Measurements from ENCODE around the gene NDUFAF8.

The NDUFAF8 gene

DNA sequence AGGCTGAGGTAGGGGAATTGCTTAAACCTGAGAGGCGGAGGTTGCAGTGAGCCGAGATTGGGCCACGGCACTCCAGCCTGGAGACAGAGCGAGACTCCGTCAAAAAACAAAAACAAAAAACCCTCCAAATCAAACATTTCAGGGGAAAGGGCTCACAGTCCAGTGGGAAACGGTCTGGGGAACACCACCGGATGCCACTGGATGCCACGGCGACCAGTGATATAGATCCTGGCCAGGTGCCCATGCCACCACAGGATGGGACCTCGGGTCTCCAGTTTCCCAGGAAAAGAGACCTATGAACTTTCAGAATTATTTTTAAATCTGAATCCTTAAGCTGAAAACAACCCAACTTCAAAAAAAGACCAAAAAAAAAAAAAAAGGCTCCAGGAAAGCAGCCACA, 28.7 kb upstream of the NDUFAF8 start:
- H3K9me3 ChIP-seq (ENCODE audit: control insufficient read depth in 5 of 5, low read length in 5 of 5), result no peaks in the 10 kb centered on the region
- no peaks in the 10 kb centered on the region for H3K27me3 ChIP-seq (ENCODE audit: control insufficient read depth in 5 of 5, insufficient read depth in 4 of 5, low read length in 5 of 5)
- no peak overlapping the region for H3K4me3 ChIP-seq (ENCODE audit: low read depth in 1 of 5, low read length in 5 of 5)
- H3K27ac ChIP-seq (ENCODE audit: low read depth, low read length), result no peak overlapping the region
- H3K36me3 ChIP-seq (ENCODE audit: control insufficient read depth in 5 of 5, insufficient read depth in 5 of 5, low read length in 5 of 5), result peaks cover 0 to 11% (median 2%) of the 10 kb centered on the region in 5 donors
- H3K9ac ChIP-seq (ENCODE audit: low read length in 5 of 5), result no peak overlapping the region
- H3K4me1 ChIP-seq (ENCODE audit: control insufficient read depth in 5 of 5, insufficient read depth in 5 of 5, low read length in 5 of 5), result peaks cover 0 to 9% (median 4%) of the 10 kb centered on the region in 5 donors

DNA sequence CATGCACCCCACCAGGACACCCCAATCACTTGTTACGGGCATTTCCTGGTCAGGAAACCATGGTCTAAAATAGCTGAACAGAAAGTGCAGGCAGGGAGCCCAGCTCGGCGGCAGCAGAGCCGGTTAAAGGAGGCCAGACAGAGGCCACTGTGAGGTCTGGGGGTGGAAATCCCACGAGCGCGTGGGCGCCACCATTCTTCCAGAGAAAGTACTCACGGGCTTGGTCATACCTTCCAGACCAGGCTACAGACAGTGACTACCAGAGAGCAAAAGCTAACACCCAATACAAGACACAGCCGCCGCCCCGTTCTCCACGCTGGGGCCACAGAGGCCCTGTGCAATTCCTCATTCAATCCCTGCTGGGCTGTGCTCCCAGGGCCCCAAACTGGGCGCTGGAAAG, 28.2 kb upstream of the NDUFAF8 start:
- Histone ChIP-seq H3K27me3 (ENCODE audit: control insufficient read depth in 5 of 5, insufficient read depth in 4 of 5, low read length in 5 of 5) (no peaks in the 10 kb centered on the region), H3K9ac (ENCODE audit: low read length in 5 of 5) (no peak overlapping the region), H3K4me1 (ENCODE audit: control insufficient read depth in 5 of 5, insufficient read depth in 5 of 5, low read length in 5 of 5) (peaks cover 0 to 9% (median 4%) of the 10 kb centered on the region in 5 donors), H3K4me3 (ENCODE audit: low read depth in 1 of 5, low read length in 5 of 5) (no peak overlapping the region), H3K9me3 (ENCODE audit: control insufficient read depth in 5 of 5, low read length in 5 of 5) (no peaks in the 10 kb centered on the region), H3K27ac (ENCODE audit: low read depth, low read length) (no peak overlapping the region), H3K36me3 (ENCODE audit: control insufficient read depth in 5 of 5, insufficient read depth in 5 of 5, low read length in 5 of 5) (peaks cover 0 to 11% (median 2%) of the 10 kb centered on the region in 5 donors)

DNA sequence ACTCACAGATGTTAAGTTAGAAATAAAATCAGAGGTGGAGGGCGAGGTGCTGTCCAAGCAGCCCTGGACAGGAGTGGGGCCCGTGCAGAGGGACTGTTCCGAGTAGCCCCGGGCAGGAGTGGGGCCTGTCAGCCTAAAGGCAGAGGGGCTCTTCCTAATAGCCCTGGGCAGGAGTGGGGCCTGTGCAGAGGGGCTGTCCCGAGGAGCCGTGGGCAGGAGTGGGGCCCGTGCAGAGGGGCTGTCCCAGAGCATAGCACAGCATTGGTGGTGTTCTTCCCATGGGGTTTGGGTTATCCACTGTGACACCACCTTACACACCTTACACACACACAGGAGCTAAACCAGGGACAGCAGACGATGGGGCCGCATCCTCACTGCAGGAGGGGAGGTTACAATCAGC, 26.8 kb upstream of the NDUFAF8 start:
- Histone ChIP-seq H3K36me3 (ENCODE audit: control insufficient read depth in 5 of 5, insufficient read depth in 5 of 5, low read length in 5 of 5) (peaks cover 0 to 6% (median 0%) of the 10 kb centered on the region in 5 donors), H3K9ac (ENCODE audit: low read length in 5 of 5) (no peak overlapping the region), H3K9me3 (ENCODE audit: control insufficient read depth in 5 of 5, low read length in 5 of 5) (no peaks in the 10 kb centered on the region), H3K4me1 (ENCODE audit: control insufficient read depth in 5 of 5, insufficient read depth in 5 of 5, low read length in 5 of 5) (peaks cover 0 to 9% (median 0%) of the 10 kb centered on the region in 5 donors), H3K4me3 (ENCODE audit: low read depth in 1 of 5, low read length in 5 of 5) (no peak overlapping the region), H3K27ac (ENCODE audit: low read depth, low read length) (no peak overlapping the region), H3K27me3 (ENCODE audit: control insufficient read depth in 5 of 5, insufficient read depth in 4 of 5, low read length in 5 of 5) (no peaks in the 10 kb centered on the region)

DNA sequence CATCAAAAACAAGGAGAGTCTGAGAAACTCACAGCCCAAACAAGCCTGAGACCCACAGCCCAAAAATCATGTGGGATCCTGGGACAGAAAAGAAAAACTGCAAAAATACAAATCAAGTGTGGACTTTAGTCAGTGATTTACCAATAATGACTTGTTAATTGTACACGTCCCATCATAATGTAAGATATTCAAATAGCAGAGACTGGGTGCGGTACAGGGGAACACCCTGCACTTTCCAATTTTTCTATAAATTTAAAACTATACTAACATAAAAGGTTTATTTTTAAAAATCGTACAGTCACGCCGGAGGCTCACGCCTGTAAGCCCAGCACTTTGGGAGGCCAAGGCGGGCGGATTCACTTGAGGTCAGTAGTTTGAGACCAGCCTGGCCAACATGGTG, 25.1 kb upstream of the NDUFAF8 start:
- no peak overlapping the region for H3K27ac ChIP-seq (ENCODE audit: low read depth, low read length)
- no peak overlapping the region for H3K4me3 ChIP-seq (ENCODE audit: low read depth in 1 of 5, low read length in 5 of 5)
- peaks cover 0 to 9% (median 0%) of the 10 kb centered on the region in 5 donors for H3K4me1 ChIP-seq (ENCODE audit: control insufficient read depth in 5 of 5, insufficient read depth in 5 of 5, low read length in 5 of 5)

DNA sequence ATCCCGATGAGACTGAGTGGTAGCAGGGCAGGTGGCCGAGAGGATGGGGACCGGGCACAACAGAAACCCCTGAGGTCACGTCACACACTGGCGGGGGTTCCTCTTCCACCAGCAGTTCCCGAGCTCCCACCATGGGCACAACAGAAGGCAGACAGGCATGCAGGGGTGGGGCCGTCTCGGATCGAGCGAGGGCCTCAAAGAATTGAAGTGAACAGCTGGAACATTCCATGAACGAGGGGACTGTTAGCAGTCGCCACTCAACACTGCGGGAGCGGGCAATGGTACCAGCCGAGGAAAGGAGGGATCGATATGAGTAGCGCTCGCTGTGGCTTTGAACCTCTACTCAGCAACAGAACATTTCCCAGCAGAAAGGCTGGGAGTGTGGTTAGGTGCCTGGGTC, 21.6 kb upstream of the NDUFAF8 start:
- Histone ChIP-seq H3K27me3 (ENCODE audit: control insufficient read depth in 5 of 5, insufficient read depth in 4 of 5, low read length in 5 of 5) (no peaks in the 10 kb centered on the region), H3K9ac (ENCODE audit: low read length in 5 of 5) (no peak overlapping the region), H3K9me3 (ENCODE audit: control insufficient read depth in 5 of 5, low read length in 5 of 5) (no peaks in the 10 kb centered on the region), H3K4me1 (ENCODE audit: control insufficient read depth in 5 of 5, insufficient read depth in 5 of 5, low read length in 5 of 5) (peaks cover 3 to 15% (median 12%) of the 10 kb centered on the region in 5 donors), H3K4me3 (ENCODE audit: low read depth in 1 of 5, low read length in 5 of 5) (no peak overlapping the region), H3K27ac (ENCODE audit: low read depth, low read length) (no peak overlapping the region), H3K36me3 (ENCODE audit: control insufficient read depth in 5 of 5, insufficient read depth in 5 of 5, low read length in 5 of 5) (peaks cover 0 to 13% (median 4%) of the 10 kb centered on the region in 5 donors)

More for the DNA sequence above, 25.1 kb upstream of the NDUFAF8 start:
- Histone ChIP-seq H3K9me3 (ENCODE audit: control insufficient read depth in 5 of 5, low read length in 5 of 5) (no peaks in the 10 kb centered on the region), H3K36me3 (ENCODE audit: control insufficient read depth in 5 of 5, insufficient read depth in 5 of 5, low read length in 5 of 5) (peaks cover 0 to 3% (median 0%) of the 10 kb centered on the region in 5 donors), H3K9ac (ENCODE audit: low read length in 5 of 5) (no peak overlapping the region), H3K27me3 (ENCODE audit: control insufficient read depth in 5 of 5, insufficient read depth in 4 of 5, low read length in 5 of 5) (no peaks in the 10 kb centered on the region)

DNA sequence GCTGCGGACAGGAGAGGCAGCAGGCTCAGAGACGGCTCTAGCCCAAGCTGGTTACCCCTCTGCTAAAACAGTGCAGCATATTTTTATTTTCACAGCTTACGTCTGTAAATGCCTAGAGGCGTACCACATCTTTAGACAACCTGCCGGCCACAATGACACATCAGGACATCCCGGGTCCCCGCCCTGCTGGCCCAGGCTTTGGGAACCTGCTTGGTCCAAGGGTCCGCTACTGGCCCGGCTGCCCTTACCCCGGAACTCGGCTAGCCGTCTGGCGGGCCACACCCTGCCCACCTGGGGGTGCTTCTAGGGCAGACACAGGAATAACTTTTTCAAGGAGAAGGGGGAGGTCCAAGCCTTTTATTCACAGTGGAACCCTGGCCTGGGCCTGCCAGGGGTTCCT, 20.7 kb upstream of the NDUFAF8 start:
- H3K4me3 ChIP-seq (ENCODE audit: low read depth in 1 of 5, low read length in 5 of 5), result no peak overlapping the region
- H3K36me3 ChIP-seq (ENCODE audit: control insufficient read depth in 5 of 5, insufficient read depth in 5 of 5, low read length in 5 of 5), result peaks cover 0 to 13% (median 4%) of the 10 kb centered on the region in 5 donors
- no peak overlapping the region for H3K27ac ChIP-seq (ENCODE audit: low read depth, low read length)
- peaks cover 3 to 21% (median 17%) of the 10 kb centered on the region in 5 donors for H3K4me1 ChIP-seq (ENCODE audit: control insufficient read depth in 5 of 5, insufficient read depth in 5 of 5, low read length in 5 of 5)
- no peak overlapping the region for H3K9ac ChIP-seq (ENCODE audit: low read length in 5 of 5)
- no peaks in the 10 kb centered on the region for H3K27me3 ChIP-seq (ENCODE audit: control insufficient read depth in 5 of 5, insufficient read depth in 4 of 5, low read length in 5 of 5)
- H3K9me3 ChIP-seq (ENCODE audit: control insufficient read depth in 5 of 5, low read length in 5 of 5), result no peaks in the 10 kb centered on the region

DNA sequence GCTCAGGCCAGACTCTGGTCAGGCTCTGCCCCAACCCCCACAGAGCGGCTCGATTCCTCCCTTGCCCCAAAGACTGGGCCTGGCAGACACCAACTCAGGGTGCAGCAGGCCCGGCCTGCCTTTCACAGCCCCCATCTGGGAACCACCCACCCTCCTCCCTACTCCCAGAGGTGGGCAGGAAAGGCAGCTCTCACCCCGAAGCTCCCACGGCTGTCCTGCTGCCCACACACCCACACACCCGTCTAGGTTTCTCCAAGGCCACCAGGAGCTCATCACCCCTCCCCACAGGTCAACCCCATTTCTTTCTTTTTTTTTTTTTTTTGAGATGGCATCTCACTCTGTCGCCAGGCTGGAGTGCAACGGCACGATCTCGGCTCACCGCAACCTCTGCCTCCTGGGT, 20.1 kb upstream of the NDUFAF8 start:
- Histone ChIP-seq H3K4me1 (ENCODE audit: control insufficient read depth in 5 of 5, insufficient read depth in 5 of 5, low read length in 5 of 5) (peaks cover 7 to 27% (median 20%) of the 10 kb centered on the region in 5 donors), H3K27ac (ENCODE audit: low read depth, low read length) (no peak overlapping the region), H3K27me3 (ENCODE audit: control insufficient read depth in 5 of 5, insufficient read depth in 4 of 5, low read length in 5 of 5) (no peaks in the 10 kb centered on the region), H3K9ac (ENCODE audit: low read length in 5 of 5) (no peak overlapping the region), H3K9me3 (ENCODE audit: control insufficient read depth in 5 of 5, low read length in 5 of 5) (no peaks in the 10 kb centered on the region), H3K36me3 (ENCODE audit: control insufficient read depth in 5 of 5, insufficient read depth in 5 of 5, low read length in 5 of 5) (peaks cover 0 to 13% (median 4%) of the 10 kb centered on the region in 5 donors), H3K4me3 (ENCODE audit: low read depth in 1 of 5, low read length in 5 of 5) (no peak overlapping the region)

DNA sequence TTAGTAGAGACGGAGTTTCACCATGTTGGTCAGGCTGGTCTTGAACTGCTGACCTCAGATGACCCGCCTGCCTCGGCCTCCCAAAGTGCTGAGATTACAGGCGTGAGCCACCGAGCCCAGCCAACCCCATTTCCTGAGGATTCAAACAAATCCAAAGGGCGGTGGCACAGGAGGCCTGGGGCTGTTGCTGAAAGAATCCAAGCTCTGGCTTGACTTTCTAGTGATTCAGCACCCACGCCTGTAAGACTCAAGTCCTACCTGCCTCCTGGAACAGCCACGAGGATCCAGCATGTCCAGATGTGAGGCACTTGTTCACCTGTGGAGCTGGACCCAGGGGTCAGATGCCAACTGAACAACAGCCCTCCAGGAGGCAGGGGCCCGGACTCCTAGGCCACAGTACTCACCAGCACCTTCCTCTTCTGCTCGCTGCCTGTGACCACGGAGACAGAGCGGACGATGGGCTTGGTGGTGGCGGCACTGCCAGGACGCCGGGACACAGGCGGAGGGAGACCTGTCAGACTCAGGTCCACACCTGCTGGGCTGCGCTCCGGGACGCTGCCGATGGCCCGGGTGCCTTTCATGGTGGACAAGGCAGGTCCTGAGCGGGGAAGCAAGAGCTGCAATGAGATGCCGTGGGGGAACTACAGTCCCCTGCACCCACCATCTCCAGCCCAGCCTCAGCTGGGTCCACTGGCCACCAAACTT, 19.5 kb upstream of the NDUFAF8 start:
- H3K9me3 ChIP-seq (ENCODE audit: control insufficient read depth in 5 of 5, low read length in 5 of 5), result no peaks in the 10 kb centered on the region
- H3K27ac ChIP-seq (ENCODE audit: low read depth, low read length), result no peak overlapping the region
- H3K27me3 ChIP-seq (ENCODE audit: control insufficient read depth in 5 of 5, insufficient read depth in 4 of 5, low read length in 5 of 5), result no peaks in the 10 kb centered on the region
- H3K36me3 ChIP-seq (ENCODE audit: control insufficient read depth in 5 of 5, insufficient read depth in 5 of 5, low read length in 5 of 5), result peaks cover 0 to 13% (median 4%) of the 10 kb centered on the region in 5 donors
- peaks cover 7 to 27% (median 20%) of the 10 kb centered on the region in 5 donors for H3K4me1 ChIP-seq (ENCODE audit: control insufficient read depth in 5 of 5, insufficient read depth in 5 of 5, low read length in 5 of 5)
- H3K4me3 ChIP-seq (ENCODE audit: low read depth in 1 of 5, low read length in 5 of 5), result no peak overlapping the region
- no peak overlapping the region for H3K9ac ChIP-seq (ENCODE audit: low read length in 5 of 5)

DNA sequence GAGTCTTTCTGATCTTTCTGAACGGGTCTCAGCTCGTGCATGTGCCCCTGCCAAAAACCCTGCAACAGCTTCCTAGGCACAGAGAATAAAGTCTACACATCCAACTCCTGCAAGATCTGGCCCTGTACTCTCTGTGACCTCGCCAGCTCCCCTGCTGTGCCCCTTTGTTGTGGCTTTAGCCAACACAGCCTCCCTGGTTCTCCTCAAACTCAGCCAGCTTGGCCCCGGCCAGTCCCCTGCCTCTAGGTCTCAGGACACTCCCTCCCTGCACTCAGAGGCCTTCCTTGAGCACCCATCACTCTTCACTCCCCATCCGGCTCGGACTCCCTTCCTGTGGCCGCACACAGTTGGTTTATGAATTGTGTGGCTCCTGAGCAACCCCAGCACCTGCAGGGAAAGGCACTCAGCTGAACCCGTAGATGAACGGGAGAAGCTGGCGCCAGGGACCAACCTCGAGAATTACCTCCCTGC, 17.7 kb upstream of the NDUFAF8 start:
- H3K27me3 ChIP-seq (ENCODE audit: control insufficient read depth in 5 of 5, insufficient read depth in 4 of 5, low read length in 5 of 5), result no peaks in the 10 kb centered on the region
- H3K9ac ChIP-seq (ENCODE audit: low read length in 5 of 5), result peak overlapping the region in 1 of 5 donors; percentile 71
- peaks cover 0 to 13% (median 4%) of the 10 kb centered on the region in 5 donors for H3K36me3 ChIP-seq (ENCODE audit: control insufficient read depth in 5 of 5, insufficient read depth in 5 of 5, low read length in 5 of 5)
- H3K9me3 ChIP-seq (ENCODE audit: control insufficient read depth in 5 of 5, low read length in 5 of 5), result no peaks in the 10 kb centered on the region
- H3K4me1 ChIP-seq (ENCODE audit: control insufficient read depth in 5 of 5, insufficient read depth in 5 of 5, low read length in 5 of 5), result peaks cover 7 to 27% (median 20%) of the 10 kb centered on the region in 5 donors
- H3K27ac ChIP-seq (ENCODE audit: low read depth, low read length), result no peak overlapping the region
- H3K4me3 ChIP-seq (ENCODE audit: low read depth in 1 of 5, low read length in 5 of 5), result peak overlapping the region in 2 of 5 donors; percentile 70 to 74

DNA sequence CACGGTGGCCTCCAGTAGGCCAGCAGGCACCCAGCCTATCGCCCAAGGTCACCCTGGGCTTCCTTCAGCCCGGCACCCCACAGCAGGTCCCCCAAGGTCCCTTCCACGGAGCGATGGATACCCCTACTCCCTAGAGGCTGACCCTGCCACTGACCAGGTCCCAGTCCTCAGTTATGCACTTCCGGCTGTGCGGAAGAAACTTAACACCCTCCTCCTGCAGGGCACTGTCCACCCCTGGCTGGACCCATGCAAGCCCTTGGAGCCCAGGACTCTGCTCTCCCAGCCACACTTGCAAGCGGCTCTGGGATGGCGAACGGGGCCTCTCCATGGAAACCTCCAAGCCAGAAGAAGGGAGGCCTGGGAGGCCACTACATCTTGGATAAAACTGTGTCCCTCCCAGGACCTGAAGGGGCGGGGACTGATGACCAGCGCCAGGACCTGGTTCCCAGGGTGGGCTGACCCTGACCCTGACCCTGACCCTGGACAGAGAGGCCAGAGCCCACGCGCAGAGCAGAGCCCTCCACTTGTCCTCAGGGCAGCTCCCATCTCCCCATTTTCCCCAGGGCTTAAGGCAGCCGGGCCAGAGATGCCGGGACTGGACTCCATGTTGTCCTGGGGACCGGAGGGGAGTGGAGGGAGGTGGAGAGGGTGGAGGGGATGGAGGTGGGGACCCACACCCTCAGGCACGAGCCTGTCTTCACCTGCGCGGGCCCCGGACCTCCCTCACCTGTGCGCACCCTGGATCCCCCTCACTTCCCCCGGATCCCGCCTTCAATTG, 17.1 kb upstream of the NDUFAF8 start:
- Histone ChIP-seq H3K27me3 (ENCODE audit: control insufficient read depth in 5 of 5, insufficient read depth in 4 of 5, low read length in 5 of 5) (no peaks in the 10 kb centered on the region), H3K9ac (ENCODE audit: low read length in 5 of 5) (peak overlapping the region in 4 of 5 donors; percentile 40 to 74 (median 72)), H3K9me3 (ENCODE audit: control insufficient read depth in 5 of 5, low read length in 5 of 5) (peaks cover 0 to 2% (median 0%) of the 10 kb centered on the region in 5 donors), H3K36me3 (ENCODE audit: control insufficient read depth in 5 of 5, insufficient read depth in 5 of 5, low read length in 5 of 5) (peaks cover 0 to 13% (median 4%) of the 10 kb centered on the region in 5 donors), H3K4me1 (ENCODE audit: control insufficient read depth in 5 of 5, insufficient read depth in 5 of 5, low read length in 5 of 5) (peaks cover 7 to 27% (median 20%) of the 10 kb centered on the region in 5 donors), H3K4me3 (ENCODE audit: low read depth in 1 of 5, low read length in 5 of 5) (peak overlapping the region in 4 of 5 donors; percentile 60 to 79 (median 72)), H3K27ac (ENCODE audit: low read depth, low read length) (no peak overlapping the region)

All from subcutaneous abdominal adipose tissue (tissue), 5 donors.